Measurements from ENCODE around the gene PTGER4.
"Not testable (repeated sequence)": the region's sequence is repeated elsewhere in the genome, so short reads cannot be mapped to it uniquely, and the experiment has no call there.

PTGER4 gene

DNA sequence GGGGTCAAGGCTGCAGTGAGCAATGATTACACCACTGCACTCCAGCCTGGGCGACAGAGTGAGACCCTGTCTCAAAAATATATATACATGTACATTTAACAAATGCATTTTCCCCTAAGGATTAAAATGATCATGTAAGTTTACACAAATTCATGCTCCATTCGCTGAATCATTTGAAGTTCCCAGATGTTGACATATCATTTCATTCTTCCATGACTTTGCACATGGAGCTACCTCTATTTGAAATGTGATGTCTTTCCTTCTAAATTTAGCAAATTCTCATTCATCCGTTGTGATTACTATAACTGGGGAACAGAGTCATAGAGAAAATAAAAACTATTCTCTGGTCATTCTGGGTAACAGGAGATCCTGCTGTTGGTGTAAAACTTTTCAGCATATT, 10.6 kb downstream of the PTGER4 start:
- no peak overlapping the region for H3K4me3 ChIP-seq (ENCODE audit: low read depth, low read length)
- TF ChIP-seq, protein P1, sequence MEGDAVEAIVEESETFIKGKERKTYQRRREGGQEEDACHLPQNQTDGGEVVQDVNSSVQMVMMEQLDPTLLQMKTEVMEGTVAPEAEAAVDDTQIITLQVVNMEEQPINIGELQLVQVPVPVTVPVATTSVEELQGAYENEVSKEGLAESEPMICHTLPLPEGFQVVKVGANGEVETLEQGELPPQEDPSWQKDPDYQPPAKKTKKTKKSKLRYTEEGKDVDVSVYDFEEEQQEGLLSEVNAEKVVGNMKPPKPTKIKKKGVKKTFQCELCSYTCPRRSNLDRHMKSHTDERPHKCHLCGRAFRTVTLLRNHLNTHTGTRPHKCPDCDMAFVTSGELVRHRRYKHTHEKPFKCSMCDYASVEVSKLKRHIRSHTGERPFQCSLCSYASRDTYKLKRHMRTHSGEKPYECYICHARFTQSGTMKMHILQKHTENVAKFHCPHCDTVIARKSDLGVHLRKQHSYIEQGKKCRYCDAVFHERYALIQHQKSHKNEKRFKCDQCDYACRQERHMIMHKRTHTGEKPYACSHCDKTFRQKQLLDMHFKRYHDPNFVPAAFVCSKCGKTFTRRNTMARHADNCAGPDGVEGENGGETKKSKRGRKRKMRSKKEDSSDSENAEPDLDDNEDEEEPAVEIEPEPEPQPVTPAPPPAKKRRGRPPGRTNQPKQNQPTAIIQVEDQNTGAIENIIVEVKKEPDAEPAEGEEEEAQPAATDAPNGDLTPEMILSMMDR (IDR thresholded peaks at IDR 0.05; ENCODE audit: borderline replicate concordance, insufficient read depth, low read depth, low read length) = no peak

- TF ChIP-seq, protein P1 (IDR thresholded peaks at IDR 0.05; ENCODE audit: borderline replicate concordance, insufficient read depth, low read depth, low read length) = no peak
- no peak overlapping the region for H3K4me3 ChIP-seq (ENCODE audit: low read depth, low read length)
These were observed 12.2 kb downstream of the PTGER4 start for GRCh38 chr5:40691894-40692293.

- TF ChIP-seq, protein P1 (IDR thresholded peaks at IDR 0.05; ENCODE audit: borderline replicate concordance, insufficient read depth, low read depth, low read length) = no peak
These were observed 14.7 kb downstream of the PTGER4 start for GRCh38 chr5:40694433-40694832.

GRCh38 chr5:40700116-40700782, 20.5 kb downstream of the PTGER4 start:
- TF ChIP-seq, protein P1 (IDR thresholded peaks at IDR 0.05; ENCODE audit: borderline replicate concordance, insufficient read depth, low read depth, low read length) = no peak

More at GRCh38 chr5:40694433-40694832, 14.7 kb downstream of the PTGER4 start:
- no peak overlapping the region for H3K4me3 ChIP-seq (ENCODE audit: low read depth, low read length)

GRCh38 chr5:40702027-40702426, 22.3 kb downstream of the PTGER4 start:
- H3K4me3 ChIP-seq (ENCODE audit: low read depth, low read length) = not testable (repeated sequence)

More at GRCh38 chr5:40700116-40700782, 20.5 kb downstream of the PTGER4 start:
- no peak overlapping the region for H3K4me3 ChIP-seq (ENCODE audit: low read depth, low read length)

DNA sequence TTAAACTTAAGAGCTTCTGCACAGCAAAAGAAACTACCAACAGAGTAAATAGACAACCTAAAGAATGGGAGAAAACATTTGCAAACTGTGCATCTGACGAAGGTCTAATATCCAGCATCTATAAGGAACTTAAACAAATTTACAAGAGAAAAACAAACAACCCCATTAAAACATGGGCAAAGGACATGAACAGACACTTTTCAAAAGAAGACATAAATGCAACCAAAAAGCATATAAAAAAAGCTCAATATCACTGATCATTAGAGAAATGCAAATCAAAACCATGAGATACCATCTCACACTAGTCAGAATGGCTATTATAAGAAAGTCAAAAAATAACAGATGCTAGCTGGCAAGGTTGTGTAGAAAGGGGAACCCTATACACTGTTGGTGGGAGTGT, 25.8 kb downstream of the PTGER4 start:
- not testable (repeated sequence) for H3K4me3 ChIP-seq (ENCODE audit: low read depth, low read length)

GRCh38 chr5:40710575-40710974, 30.9 kb downstream of the PTGER4 start:
- H3K4me3 ChIP-seq (ENCODE audit: low read depth, low read length) = not testable (repeated sequence)

DNA sequence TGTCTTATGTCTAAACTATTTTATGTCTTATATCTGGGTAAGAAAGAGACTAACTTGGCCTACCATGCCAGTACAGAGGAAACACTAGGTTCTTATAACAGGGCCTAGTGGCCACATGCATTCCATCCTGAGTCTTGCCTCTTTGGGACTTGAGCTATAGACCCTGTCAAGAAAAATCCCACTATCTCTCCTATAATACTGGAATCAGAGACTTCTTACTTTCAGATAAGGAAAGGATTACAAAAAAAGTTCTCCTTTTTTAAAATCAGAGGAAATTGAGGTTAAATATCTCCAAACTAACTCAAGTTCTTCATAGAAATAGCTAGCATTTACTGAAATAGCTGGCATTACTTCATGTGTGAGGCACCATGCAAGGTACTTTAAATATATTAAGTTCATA, 34.3 kb downstream of the PTGER4 start:
- no peak overlapping the region for H3K4me3 ChIP-seq (ENCODE audit: low read depth, low read length)
- TF ChIP-seq, protein P1 (IDR thresholded peaks at IDR 0.05; ENCODE audit: borderline replicate concordance, insufficient read depth, low read depth, low read length) = no peak

- TF ChIP-seq, protein P1 (IDR thresholded peaks at IDR 0.05; ENCODE audit: borderline replicate concordance, insufficient read depth, low read depth, low read length) = no peak
These were observed 36.3 kb downstream of the PTGER4 start for GRCh38 chr5:40716000-40716399.

More at GRCh38 chr5:40716000-40716399, 36.3 kb downstream of the PTGER4 start:
- H3K4me3 ChIP-seq (ENCODE audit: low read depth, low read length) = no peak overlapping the region
